HEK293 (cell line): Measurements from ENCODE around the gene LY6G5B.
"Not testable (repeated sequence)": the region's sequence is repeated elsewhere in the genome, so short reads cannot be mapped to it uniquely, and the experiment has no call there.

Experiments used
- CTCF ChIP-seq: fragments of 450-650 bp; formaldehyde crosslinking; IDR thresholded peaks from 2 replicates; pipeline ENCODE4 v1.5.1; 2016; ENCODE audit warnings: missing biosample characterization, missing genetic modification characterization
- GLI4 ChIP-seq: fragments of 450-650 bp; formaldehyde crosslinking; IDR thresholded peaks from 2 replicates; pipeline ENCODE4 v1.5.1; 2016; ENCODE audit warnings: missing biosample characterization, missing genetic modification characterization
- HOXA7 ChIP-seq: sonication (generic); formaldehyde crosslinking; IDR thresholded peaks from 2 replicates; pipeline ENCODE4 v1.8.1; 2022; ENCODE audit warnings: missing genetic modification reagents, borderline replicate concordance
- INSM2 ChIP-seq: fragments of 450-650 bp; formaldehyde crosslinking; IDR thresholded peaks from 2 replicates; pipeline ENCODE4 v1.5.1; 2016; ENCODE audit warnings: missing biosample characterization, missing genetic modification characterization
- REST ChIP-seq: fragments of 450-650 bp; formaldehyde crosslinking; IDR thresholded peaks from 2 replicates; pipeline ENCODE4 v1.5.1; 2016; ENCODE audit warnings: missing biosample characterization, missing genetic modification characterization
- ZBTB21 ChIP-seq: fragments of 450-650 bp; formaldehyde crosslinking; IDR thresholded peaks from 2 replicates; pipeline ENCODE4 v1.5.1; 2017; ENCODE audit warnings: missing biosample characterization, missing genetic modification characterization
- ZNF792 ChIP-seq: fragments of 450-650 bp; formaldehyde crosslinking; IDR thresholded peaks from 2 replicates; pipeline ENCODE4 v1.5.1; 2016; ENCODE audit warnings: missing biosample characterization, missing genetic modification characterization
- ZSCAN4 ChIP-seq: fragments of 450-650 bp; formaldehyde crosslinking; IDR thresholded peaks from 2 replicates; pipeline ENCODE4 v1.5.1; 2017; ENCODE audit warnings: missing biosample characterization, missing genetic modification characterization

- TF ChIP-seq ZBTB21; REST (tag by site-specific recombination); HOXA7; ZNF792 (tag by site-specific recombination); CTCF (tag by site-specific recombination); GLI4 (tag by site-specific recombination); ZSCAN4 (tag by site-specific recombination); INSM2: not testable (repeated sequence)
Observed at GRCh38 chr6:31709157-31709556, 39.4 kb downstream of the LY6G5B start.
